ENCODE measurements around the gene FKBP3. TPM values are rescaled to one million over a fixed set of nuclear protein-coding genes. Genes with fewer than 3 reads are reported as not detected.

The FKBP3 gene
- total and polyA plus RNA-seq, 2 of the 4 experiments (the other 2 are of a cell fraction): 8.6 to 45.3 TPM

GRCh38 chr14:45134051-45134958, at the start of gene FKBP3 (continued):
- TF ChIP-seq RAD21 (IDR thresholded peaks at IDR 0.05; ENCODE audit: low read length): no peak; the same call in 1 of the 2 replicates
- peak; percentile 90 for TF ChIP-seq MAZ (IDR thresholded peaks at IDR 0.05; ENCODE audit: borderline replicate concordance, low read depth, low read length)
- TF ChIP-seq CHD1 (IDR thresholded peaks at IDR 0.05; ENCODE audit: low read depth, low read length): peak; percentile 99; the same call in 1 of the 2 replicates
- peak; percentile 27; the same call in 1 of the 2 replicates for TF ChIP-seq MXI1 (IDR thresholded peaks at IDR 0.05; ENCODE audit: borderline replicate concordance, low read depth, low read length)
- TF ChIP-seq RFX5 (IDR thresholded peaks at IDR 0.05; ENCODE audit: low read depth, low read length): no peak

- H3K9ac ChIP-seq (ENCODE audit: low read depth, low read length): no peak overlapping the region
- intact Hi-C loops (cut with micrococcal nuclease): no loop called here
- no peak overlapping the region for H2BK15ac ChIP-seq (ENCODE audit: low read depth, low read length)
- no peak overlapping the region for H3K14ac ChIP-seq (replicated peaks; ENCODE audit: low read depth, low read length)
- CTCF ChIA-PET: interaction anchor here (1.4 kb wide), 1 partner anchor 24 kb away, joined by 3 read pairs; no protein-coding TSS in a partner anchor
- H3K27ac ChIP-seq (ENCODE audit: insufficient read depth, low read length): no peak overlapping the region
- no peak for TF ChIP-seq BHLHE40 (IDR thresholded peaks at IDR 0.05; ENCODE audit: low read depth, low read length)
- TF ChIP-seq NFE2L2 (IDR thresholded peaks at IDR 0.05; ENCODE audit: low read depth, low read length): no peak
- TF ChIP-seq CHD1 (IDR thresholded peaks at IDR 0.05; ENCODE audit: low read depth, low read length): no peak
- in situ Hi-C loops (cut with MboI; ENCODE audit: low sequenced_read_pairs): no loop called here
- dilution Hi-C loops (cut with HindIII; ENCODE audit: low sequenced_read_pairs, unreplicated experiment): no loop called here
- no peak overlapping the region for H3K4me3 ChIP-seq (ENCODE audit: insufficient read depth, low read depth, low read length)
- H3K4me2 ChIP-seq (ENCODE audit: low read depth, low read length): no peak overlapping the region
- H3K9me3 ChIP-seq (ENCODE audit: control insufficient read depth, insufficient read depth, low read length): no peaks in the 10 kb centered on the region
- H2AK9ac ChIP-seq (replicated peaks; ENCODE audit: low read depth, low read length, poor library complexity): no peak overlapping the region
- H3K18ac ChIP-seq (ENCODE audit: low read depth, low read length): no peak overlapping the region
- no peak overlapping the region for H2BK120ac ChIP-seq (ENCODE audit: low read depth, low read length)
- no peak overlapping the region; a peak in 1 of 4 replicates for H4K8ac ChIP-seq (ENCODE audit: low read depth in 2 of 2, low read length in 2 of 2)
- H3K79me1 ChIP-seq (ENCODE audit: low read depth in 1 of 2, low read length in 2 of 2): no peaks in the 10 kb centered on the region
- no peak for ATAC-seq (ENCODE audit: low read depth)
- no CpG with 5 or more reads among the region's 3 CpGs for WGBS, 2 experiments (ENCODE audit: extremely low coverage in 2 of 2, insufficient read length in 1 of 2)
- no peaks in the 10 kb centered on the region for H3K27me3 ChIP-seq (ENCODE audit: control insufficient read depth, insufficient read depth, low read length)
- no peak overlapping the region for H2AFZ ChIP-seq (replicated peaks; ENCODE audit: low read length, poor library complexity)
- H3K9me1 ChIP-seq (ENCODE audit: insufficient read depth, low read length): peaks cover 3% of the 10 kb centered on the region; the same call in 1 of the 2 replicates
- peak overlapping the region; percentile 17 for H2BK5ac ChIP-seq (ENCODE audit: low read depth, low read length, poor library complexity, severe bottlenecking)
- no peak overlapping the region for H4K5ac ChIP-seq (ENCODE audit: low read depth, low read length)
- no peaks in the 10 kb centered on the region for H3K36me3 ChIP-seq (ENCODE audit: control insufficient read depth, insufficient read depth, low read length)
- H2AK5ac ChIP-seq (ENCODE audit: low read depth, low read length): no peak overlapping the region
- no TSS peak for BruUV-seq (replicated peaks)
- H3K4ac ChIP-seq (ENCODE audit: low read depth, low read length): no peak overlapping the region
- DNase-seq: no peak
- no peak overlapping the region for H4K91ac ChIP-seq (ENCODE audit: insufficient read depth, low read depth, low read length)
- H3K56ac ChIP-seq (ENCODE audit: extremely low read depth, insufficient read depth, low read length): no peak overlapping the region
- H2BK20ac ChIP-seq (ENCODE audit: low read depth, low read length): no peak overlapping the region
- H4K20me1 ChIP-seq (ENCODE audit: insufficient read depth, low read length): no peaks in the 10 kb centered on the region
- no peaks in the 10 kb centered on the region for H3K4me1 ChIP-seq (ENCODE audit: control insufficient read depth, insufficient read depth, low read length)
- POLR2A ChIA-PET (ENCODE audit: unreplicated experiment): no interaction called here
- H3K23ac ChIP-seq (ENCODE audit: low read depth, low read length): no peak overlapping the region
Observed at GRCh38 chr14:45181806-45182205, 47.5 kb upstream of the FKBP3 start.
